ENCODE data around the gene NOXA1.

GRCh38 chr9:137433916-137434431 is 10.8 kb downstream of the NOXA1 start:
- no peak for TF ChIP-seq CTCF (IDR thresholded peaks at IDR 0.05)
- no peak for TF ChIP-seq POLR2A (IDR thresholded peaks at IDR 0.05)
- TF ChIP-seq EP300 (IDR thresholded peaks at IDR 0.05), result no peak
- TF ChIP-seq POLR2AphosphoS5 (IDR thresholded peaks at IDR 0.05), result no peak
